SK-N-SH treated with all-trans-retinoic acid at 6 μM for 48 hours (cell line): Measurements from ENCODE around the gene ZNF124.
"Not testable (repeated sequence)": the region's sequence is repeated elsewhere in the genome, so short reads cannot be mapped to it uniquely, and the experiment has no call there.

Experiments
- ATAC-seq: fragments of 200-7000 bp; cut with Tn5 transposase; 3 replicates; pipeline ENCODE4 v1.9.1; 2020; ENCODE audit warnings: mild to moderate bottlenecking, moderate library complexity
- ARNTL ChIP-seq: fragments of 450-650 bp; formaldehyde crosslinking; IDR thresholded peaks from 2 replicates; pipeline ENCODE4 v1.5.0; 2020; ENCODE audit warnings: low read depth, mild to moderate bottlenecking, moderate library complexity, borderline replicate concordance
- BACH2 ChIP-seq: fragments of 250-450 bp; sonication (Bioruptor Pico); IDR thresholded peaks from 2 replicates; pipeline ENCODE4 v1.9.0; 2021; ENCODE audit warnings: mild to moderate bottlenecking, borderline replicate concordance
- CSDC2 ChIP-seq: fragments of 250-450 bp; sonication (Bioruptor Pico); IDR thresholded peaks from 2 replicates; pipeline ENCODE4 v1.5.0; 2020; ENCODE audit warnings: mild to moderate bottlenecking, moderate library complexity
- ESRRG ChIP-seq: fragments of 250-450 bp; sonication (Bioruptor Pico); IDR thresholded peaks from 2 replicates; pipeline ENCODE4 v1.6.1; 2021; ENCODE audit warnings: mild to moderate bottlenecking
- GLIS3 ChIP-seq: fragments of 250-450 bp; sonication (Bioruptor Pico); IDR thresholded peaks from 2 replicates; pipeline ENCODE4 v1.5.0; 2020; ENCODE audit warnings: mild to moderate bottlenecking, moderate library complexity
- ISL1 ChIP-seq: fragments of 250-450 bp; sonication (Bioruptor Pico); IDR thresholded peaks from 2 replicates; pipeline ENCODE4 v2.1.2; 2022; ENCODE audit warnings: mild to moderate bottlenecking, moderate library complexity
- PPARA ChIP-seq: fragments of 250-450 bp; sonication (Bioruptor Pico); IDR thresholded peaks from 2 replicates; pipeline ENCODE4 v1.5.0; 2020; ENCODE audit warnings: mild to moderate bottlenecking, borderline replicate concordance
- RARB ChIP-seq: fragments of 250-450 bp; sonication (Bioruptor Pico); IDR thresholded peaks from 2 replicates; pipeline ENCODE4 v1.8.0; 2021; ENCODE audit warnings: mild to moderate bottlenecking, moderate library complexity
- SNAI2 ChIP-seq: fragments of 250-450 bp; sonication (Bioruptor Pico); IDR thresholded peaks from 2 replicates; pipeline ENCODE4 v1.5.0; 2020; ENCODE audit warnings: mild to moderate bottlenecking, moderate library complexity
- TCF4 ChIP-seq: fragments of 250-450 bp; sonication (Bioruptor Pico); IDR thresholded peaks from 2 replicates; pipeline ENCODE4 v1.8.0; 2021; ENCODE audit warnings: mild to moderate bottlenecking, moderate library complexity, borderline replicate concordance
- TOX ChIP-seq: fragments of 250-450 bp; sonication (Bioruptor Pico); IDR thresholded peaks from 2 replicates; pipeline ENCODE4 v1.8.0; 2021; ENCODE audit warnings: mild to moderate bottlenecking, moderate library complexity, borderline replicate concordance
- ZC3H10 ChIP-seq: fragments of 250-450 bp; sonication (Bioruptor Pico); IDR thresholded peaks from 2 replicates; pipeline ENCODE4 v1.5.1; 2021; ENCODE audit warnings: mild to moderate bottlenecking, moderate library complexity
- ZFP3 ChIP-seq: fragments of 250-450 bp; sonication (Bioruptor Pico); IDR thresholded peaks from 2 replicates; pipeline ENCODE4 v1.5.0; 2020; ENCODE audit warnings: mild to moderate bottlenecking, moderate library complexity
- ZFP30 ChIP-seq: fragments of 450-650 bp; formaldehyde crosslinking; IDR thresholded peaks from 2 replicates; pipeline ENCODE4 v1.5.0; 2022; ENCODE audit warnings: mild to moderate bottlenecking, moderate library complexity
- ZNF565 ChIP-seq: fragments of 450-650 bp; formaldehyde crosslinking; conservative IDR thresholded peaks from 2 replicates; pipeline ENCODE4 v1.5.0; 2020; ENCODE audit warnings: low read depth, mild to moderate bottlenecking, moderate library complexity
- ZNF70 ChIP-seq: fragments of 450-650 bp; formaldehyde crosslinking; IDR thresholded peaks from 2 replicates; pipeline ENCODE4 v1.5.0; 2020; ENCODE audit warnings: mild to moderate bottlenecking, moderate library complexity
- ZNF8 ChIP-seq: fragments of 450-650 bp; formaldehyde crosslinking; IDR thresholded peaks from 2 replicates; pipeline ENCODE4 v1.5.0; 2020; ENCODE audit warnings: mild to moderate bottlenecking, moderate library complexity
- TF ChIP-seq, protein P1 (sequence below): fragments of 250-450 bp; sonication (Bioruptor Pico); IDR thresholded peaks from 2 replicates; pipeline ENCODE4 v1.5.1; 2021; ENCODE audit warnings: mild to moderate bottlenecking, moderate library complexity
- TF ChIP-seq, protein P2 (sequence below): fragments of 250-450 bp; sonication (Bioruptor Pico); IDR thresholded peaks from 2 replicates; pipeline ENCODE4 v1.8.0; 2021; ENCODE audit warnings: low read depth, mild to moderate bottlenecking, moderate library complexity, borderline replicate concordance
- TF ChIP-seq, protein P3 (sequence below): fragments of 250-450 bp; sonication (Bioruptor Pico); IDR thresholded peaks from 2 replicates; pipeline ENCODE4 v1.5.0; 2020; ENCODE audit warnings: mild to moderate bottlenecking, moderate library complexity
- TF ChIP-seq, protein P4 (sequence below): fragments of 250-450 bp; sonication (Bioruptor Pico); IDR thresholded peaks from 2 replicates; pipeline ENCODE4 v1.5.1; 2020; ENCODE audit warnings: low read depth, mild to moderate bottlenecking, moderate library complexity

The ZNF124 gene

GRCh38 chr1:247131236-247131635 lies 40.6 kb downstream of the ZNF124 start:
- no peak for TF ChIP-seq ZNF565 (CRISPR knock-in tag)
- no peak for TF ChIP-seq ZNF70 (CRISPR knock-in tag)
- no peak for TF ChIP-seq SNAI2 (CRISPR knock-in tag)
- no peak for TF ChIP-seq RARB (CRISPR knock-in tag)
- no peak for TF ChIP-seq TOX (CRISPR knock-in tag)
- no peak for TF ChIP-seq TCF4 (CRISPR knock-in tag)
- TF ChIP-seq, protein P1, sequence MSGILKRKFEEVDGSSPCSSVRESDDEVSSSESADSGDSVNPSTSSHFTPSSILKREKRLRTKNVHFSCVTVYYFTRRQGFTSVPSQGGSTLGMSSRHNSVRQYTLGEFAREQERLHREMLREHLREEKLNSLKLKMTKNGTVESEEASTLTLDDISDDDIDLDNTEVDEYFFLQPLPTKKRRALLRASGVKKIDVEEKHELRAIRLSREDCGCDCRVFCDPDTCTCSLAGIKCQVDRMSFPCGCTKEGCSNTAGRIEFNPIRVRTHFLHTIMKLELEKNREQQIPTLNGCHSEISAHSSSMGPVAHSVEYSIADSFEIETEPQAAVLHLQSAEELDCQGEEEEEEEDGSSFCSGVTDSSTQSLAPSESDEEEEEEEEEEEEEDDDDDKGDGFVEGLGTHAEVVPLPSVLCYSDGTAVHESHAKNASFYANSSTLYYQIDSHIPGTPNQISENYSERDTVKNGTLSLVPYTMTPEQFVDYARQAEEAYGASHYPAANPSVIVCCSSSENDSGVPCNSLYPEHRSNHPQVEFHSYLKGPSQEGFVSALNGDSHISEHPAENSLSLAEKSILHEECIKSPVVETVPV: no peak
- no peak for TF ChIP-seq ESRRG (CRISPR knock-in tag)
- TF ChIP-seq ZFP3 (CRISPR knock-in tag): no peak
- TF ChIP-seq, protein P2, sequence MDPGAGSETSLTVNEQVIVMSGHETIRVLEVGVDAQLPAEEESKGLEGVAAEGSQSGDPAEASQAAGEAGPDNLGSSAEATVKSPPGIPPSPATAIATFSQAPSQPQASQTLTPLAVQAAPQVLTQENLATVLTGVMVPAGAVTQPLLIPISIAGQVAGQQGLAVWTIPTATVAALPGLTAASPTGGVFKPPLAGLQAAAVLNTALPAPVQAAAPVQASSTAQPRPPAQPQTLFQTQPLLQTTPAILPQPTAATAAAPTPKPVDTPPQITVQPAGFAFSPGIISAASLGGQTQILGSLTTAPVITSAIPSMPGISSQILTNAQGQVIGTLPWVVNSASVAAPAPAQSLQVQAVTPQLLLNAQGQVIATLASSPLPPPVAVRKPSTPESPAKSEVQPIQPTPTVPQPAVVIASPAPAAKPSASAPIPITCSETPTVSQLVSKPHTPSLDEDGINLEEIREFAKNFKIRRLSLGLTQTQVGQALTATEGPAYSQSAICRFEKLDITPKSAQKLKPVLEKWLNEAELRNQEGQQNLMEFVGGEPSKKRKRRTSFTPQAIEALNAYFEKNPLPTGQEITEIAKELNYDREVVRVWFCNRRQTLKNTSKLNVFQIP (CRISPR knock-in tag): no peak
- TF ChIP-seq, protein P3, sequence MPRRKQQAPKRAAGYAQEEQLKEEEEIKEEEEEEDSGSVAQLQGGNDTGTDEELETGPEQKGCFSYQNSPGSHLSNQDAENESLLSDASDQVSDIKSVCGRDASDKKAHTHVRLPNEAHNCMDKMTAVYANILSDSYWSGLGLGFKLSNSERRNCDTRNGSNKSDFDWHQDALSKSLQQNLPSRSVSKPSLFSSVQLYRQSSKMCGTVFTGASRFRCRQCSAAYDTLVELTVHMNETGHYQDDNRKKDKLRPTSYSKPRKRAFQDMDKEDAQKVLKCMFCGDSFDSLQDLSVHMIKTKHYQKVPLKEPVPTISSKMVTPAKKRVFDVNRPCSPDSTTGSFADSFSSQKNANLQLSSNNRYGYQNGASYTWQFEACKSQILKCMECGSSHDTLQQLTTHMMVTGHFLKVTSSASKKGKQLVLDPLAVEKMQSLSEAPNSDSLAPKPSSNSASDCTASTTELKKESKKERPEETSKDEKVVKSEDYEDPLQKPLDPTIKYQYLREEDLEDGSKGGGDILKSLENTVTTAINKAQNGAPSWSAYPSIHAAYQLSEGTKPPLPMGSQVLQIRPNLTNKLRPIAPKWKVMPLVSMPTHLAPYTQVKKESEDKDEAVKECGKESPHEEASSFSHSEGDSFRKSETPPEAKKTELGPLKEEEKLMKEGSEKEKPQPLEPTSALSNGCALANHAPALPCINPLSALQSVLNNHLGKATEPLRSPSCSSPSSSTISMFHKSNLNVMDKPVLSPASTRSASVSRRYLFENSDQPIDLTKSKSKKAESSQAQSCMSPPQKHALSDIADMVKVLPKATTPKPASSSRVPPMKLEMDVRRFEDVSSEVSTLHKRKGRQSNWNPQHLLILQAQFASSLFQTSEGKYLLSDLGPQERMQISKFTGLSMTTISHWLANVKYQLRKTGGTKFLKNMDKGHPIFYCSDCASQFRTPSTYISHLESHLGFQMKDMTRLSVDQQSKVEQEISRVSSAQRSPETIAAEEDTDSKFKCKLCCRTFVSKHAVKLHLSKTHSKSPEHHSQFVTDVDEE (CRISPR knock-in tag): no peak
- no peak for TF ChIP-seq GLIS3 (CRISPR knock-in tag)
- TF ChIP-seq ARNTL (CRISPR knock-in tag): no peak
- TF ChIP-seq PPARA: no peak

DNA sequence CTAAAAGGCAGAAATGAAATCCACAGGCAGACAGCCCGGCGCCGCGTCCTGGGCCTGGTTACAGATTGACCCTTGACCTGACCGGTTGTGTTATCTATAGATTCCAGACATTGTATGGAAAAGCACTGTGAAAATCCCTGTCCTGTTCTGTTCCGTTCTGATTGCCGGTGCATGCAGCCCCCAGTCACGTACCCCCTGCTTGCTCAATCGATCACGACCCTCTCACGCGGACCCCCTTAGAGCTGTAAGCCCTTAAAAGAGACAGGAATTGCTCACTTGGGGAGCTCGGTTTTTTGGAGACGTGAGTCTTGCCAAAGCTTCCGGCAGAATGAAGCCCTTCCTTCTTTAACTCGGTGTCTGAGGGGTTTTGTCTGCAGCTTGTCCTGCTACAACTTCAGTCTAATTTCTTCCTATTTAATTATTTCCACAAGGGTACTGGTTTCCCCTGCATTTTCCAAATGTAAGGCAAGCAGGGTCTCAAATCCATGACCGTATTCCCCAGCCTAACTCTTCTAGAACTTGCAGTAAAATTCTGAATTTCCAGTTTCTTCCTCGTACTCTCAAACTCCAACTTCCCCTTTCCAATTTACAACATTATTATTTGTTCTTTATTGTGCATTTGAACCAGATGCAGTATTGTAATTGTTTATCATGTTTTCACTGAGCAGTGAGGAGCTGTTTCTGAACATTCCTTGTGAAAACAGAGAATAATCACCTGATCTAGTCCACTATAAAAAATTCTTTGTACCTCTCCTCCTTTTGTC lies 44.1 kb downstream of the ZNF124 start:
- not testable (repeated sequence) for ATAC-seq

More at GRCh38 chr1:247131236-247131635, 40.6 kb downstream of the ZNF124 start:
- no peak for ATAC-seq

DNA sequence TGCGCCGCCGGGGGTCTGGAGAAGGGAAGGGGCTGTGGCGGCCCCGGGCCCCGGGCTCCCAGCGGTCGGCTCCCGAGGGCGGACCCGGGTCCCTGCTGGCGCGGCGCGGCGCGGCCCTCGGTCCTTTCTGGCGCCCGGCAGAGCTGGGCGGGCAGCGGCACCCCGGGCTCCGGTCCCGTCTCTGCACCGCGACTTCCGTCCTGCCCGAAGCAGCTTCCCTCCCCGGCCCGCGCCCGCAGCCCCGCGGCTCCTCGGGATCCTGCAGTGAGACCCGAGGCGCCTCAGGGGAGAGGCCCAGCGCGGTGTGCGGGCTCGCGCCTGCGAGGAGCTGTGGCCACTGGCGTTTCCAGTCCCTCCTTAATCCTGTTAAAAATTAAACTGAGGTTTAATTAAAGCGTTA lies 45.2 kb downstream of the ZNF124 start:
- peak; percentile 75 for ATAC-seq

GRCh38 chr1:247126166-247126565 lies 45.7 kb downstream of the ZNF124 start:
- ATAC-seq: peak; percentile 98

- ATAC-seq: no peak
- TF ChIP-seq TCF4 (CRISPR knock-in tag) (no peak), BACH2 (CRISPR knock-in tag) (no peak), ISL1 (CRISPR knock-in tag) (no peak), ZC3H10 (CRISPR knock-in tag) (no peak), ZNF70 (CRISPR knock-in tag) (no peak), TOX (CRISPR knock-in tag) (no peak), ZFP30 (CRISPR knock-in tag) (no peak), ZNF8 (CRISPR knock-in tag) (no peak), CSDC2 (CRISPR knock-in tag) (no peak), ESRRG (CRISPR knock-in tag) (no peak), SNAI2 (CRISPR knock-in tag) (no peak), ZNF565 (CRISPR knock-in tag) (no peak)
- TF ChIP-seq, protein P4, sequence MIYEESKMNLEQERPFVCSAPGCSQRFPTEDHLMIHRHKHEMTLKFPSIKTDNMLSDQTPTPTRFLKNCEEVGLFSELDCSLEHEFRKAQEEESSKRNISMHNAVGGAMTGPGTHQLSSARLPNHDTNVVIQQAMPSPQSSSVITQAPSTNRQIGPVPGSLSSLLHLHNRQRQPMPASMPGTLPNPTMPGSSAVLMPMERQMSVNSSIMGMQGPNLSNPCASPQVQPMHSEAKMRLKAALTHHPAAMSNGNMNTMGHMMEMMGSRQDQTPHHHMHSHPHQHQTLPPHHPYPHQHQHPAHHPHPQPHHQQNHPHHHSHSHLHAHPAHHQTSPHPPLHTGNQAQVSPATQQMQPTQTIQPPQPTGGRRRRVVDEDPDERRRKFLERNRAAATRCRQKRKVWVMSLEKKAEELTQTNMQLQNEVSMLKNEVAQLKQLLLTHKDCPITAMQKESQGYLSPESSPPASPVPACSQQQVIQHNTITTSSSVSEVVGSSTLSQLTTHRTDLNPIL (CRISPR knock-in tag): no peak
- TF ChIP-seq, protein P3 (CRISPR knock-in tag): no peak
- TF ChIP-seq, protein P2 (CRISPR knock-in tag): no peak
Observed at GRCh38 chr1:247121382-247121781, 50.4 kb downstream of the ZNF124 start.
